H1 (cell line): ENCODE results near the gene HOXA11. TPM values are rescaled to one million over a fixed set of nuclear protein-coding genes. Genes with fewer than 3 reads are reported as not detected.

Source experiments
- CTCF ChIA-PET: fragments of 300-600 bp; sonication (Branson Sonifier 250); formaldehyde crosslinking; loops from one replicate; lab custom pipeline; 2021; ENCODE audit not compliant: partially characterized antibody; lab: Charles Lee
- POLR2A ChIA-PET: fragments of 300-600 bp; sonication (Branson Sonifier 250); formaldehyde crosslinking; loops from one replicate; lab custom pipeline; 2021; ENCODE audit warnings: inconsistent platforms; ENCODE audit not compliant: partially characterized antibody; lab: Charles Lee
- DNase-seq, 2 experiments: peaks; one replicate each; pipeline versions ENCODE4 v3.0.0 to v3.0.0-alpha.2; 2010 to 2022; ENCODE audit warnings: low spot score in 2 of 2, low read depth in 1 of 2, mixed read lengths in 1 of 2
- FAIRE-seq: peaks from 2 replicates; lab custom pipeline; 2011; peaks lifted over from hg19 to GRCh38; lab: Jason Lieb, UNC
- H2AFZ ChIP-seq: 2 replicates; pipeline ENCODE4 v1.8.1; 2012; ENCODE audit warnings: low read length, inconsistent platforms
- H2AK5ac ChIP-seq: 2 replicates; pipeline ENCODE4 v1.6.1; 2013; ENCODE audit warnings: low read depth, low read length
- H2BK120ac ChIP-seq: replicated peaks from 2 replicates; pipeline ENCODE3; 2013; ENCODE audit warnings: low read depth, low read length, inconsistent platforms
- H2BK12ac ChIP-seq: 2 replicates; pipeline ENCODE4 v1.6.1; 2013; ENCODE audit warnings: low read depth, low read length
- H2BK15ac ChIP-seq: 2 replicates; pipeline ENCODE4 v1.6.1; 2013; ENCODE audit warnings: low read length
- H2BK20ac ChIP-seq: 2 replicates; pipeline ENCODE4 v1.6.1; 2013; ENCODE audit warnings: low read length
- H2BK5ac ChIP-seq: 2 replicates; pipeline ENCODE4 v1.6.1; 2013; ENCODE audit warnings: low read depth, low read length
- H3K14ac ChIP-seq: 2 replicates; pipeline ENCODE4 v1.6.1; 2013; ENCODE audit warnings: inconsistent platforms; ENCODE audit not compliant: insufficient read length
- H3K18ac ChIP-seq: 2 replicates; pipeline ENCODE4 v1.6.1; 2013; ENCODE audit warnings: low read length; ENCODE audit errors: extremely low read depth
- H3K23ac ChIP-seq: 2 replicates; pipeline ENCODE4 v1.6.1; 2013; ENCODE audit warnings: inconsistent platforms; ENCODE audit not compliant: insufficient read length
- H3K23me2 ChIP-seq: 2 replicates; pipeline ENCODE4 v1.6.1; 2013; ENCODE audit warnings: low read depth, low read length
- H3K27ac ChIP-seq: 2 replicates; pipeline ENCODE4 v1.6.1; 2011; ENCODE audit warnings: low read depth, low read length, inconsistent platforms
- H3K27me3 ChIP-seq, 4 experiments: replicated peaks in 1 of 4; 1 replicate in 1 of 4; 2 replicates in 3 of 4; pipeline versions ENCODE4 v1.6.1 to v1.8.1; 2011 to 2013; ENCODE audit warnings: low read length in 3 of 4, mild to moderate bottlenecking in 3 of 4, inconsistent platforms in 2 of 4, mixed read lengths in 2 of 4, moderate library complexity in 1 of 4; ENCODE audit not compliant: control insufficient read depth in 3 of 4, insufficient read depth in 3 of 4; ENCODE audit errors: extremely low read depth in 1 of 4
- H3K36me3 ChIP-seq, 4 experiments: 2 replicates each; pipeline versions ENCODE4 v1.6.1 to v1.8.1; 2011 to 2013; ENCODE audit warnings: mild to moderate bottlenecking in 4 of 4, low read length in 3 of 4, moderate library complexity in 2 of 4, control low read depth in 1 of 4, inconsistent platforms in 1 of 4; ENCODE audit not compliant: insufficient read depth in 4 of 4, control insufficient read depth in 2 of 4
- H3K4ac ChIP-seq: replicated peaks from 2 replicates; pipeline ENCODE3; 2013; ENCODE audit warnings: low read length, low read depth, mixed read lengths, inconsistent platforms; ENCODE audit not compliant: insufficient read length
- H3K4me1 ChIP-seq, 4 experiments: replicated peaks in 1 of 4; 1 replicate in 1 of 4; 2 replicates in 3 of 4; pipeline versions ENCODE4 v1.6.1 to v1.8.1; 2011 to 2013; ENCODE audit warnings: low read length in 3 of 4, inconsistent platforms in 2 of 4, mixed read lengths in 1 of 4; ENCODE audit not compliant: insufficient read depth in 4 of 4, control insufficient read depth in 3 of 4
- H3K4me2 ChIP-seq, 2 experiments: 2 replicates each; pipeline versions ENCODE4 v1.6.1 to v1.8.1; 2011 to 2013; ENCODE audit warnings: low read depth in 2 of 2, low read length in 2 of 2, control low read depth in 1 of 2, inconsistent platforms in 1 of 2, mild to moderate bottlenecking in 1 of 2; ENCODE audit not compliant: insufficient read depth in 1 of 2
- H3K4me3 ChIP-seq, 4 experiments: fragments of 200-600, 300-600 bp in 1 of 4; sonication (generic), shearing (Covaris generic), sonication (Bioruptor Twin) in 1 of 4; 2 replicates each; pipeline versions ENCODE4 v1.5.1 to v1.8.1; 2011 to 2016; ENCODE audit warnings: low read length in 4 of 4, low read depth in 3 of 4, control low read depth in 2 of 4, inconsistent platforms in 2 of 4, mild to moderate bottlenecking in 2 of 4, mixed read lengths in 1 of 4, moderate library complexity in 1 of 4; ENCODE audit not compliant: insufficient read depth in 2 of 4; ENCODE audit errors: extremely low read depth in 1 of 4
- H3K56ac ChIP-seq: replicated peaks from 2 replicates; pipeline ENCODE3; 2013; ENCODE audit warnings: low read depth, mild to moderate bottlenecking, mixed read lengths, low read length, inconsistent platforms; ENCODE audit not compliant: insufficient read length
- H3K79me1 ChIP-seq: 2 replicates; pipeline ENCODE4 v1.6.1; 2013; ENCODE audit warnings: low read depth, low read length, control low read depth
- H3K79me2 ChIP-seq, 2 experiments: 2 replicates each; pipeline versions ENCODE4 v1.6.1 to v1.8.1; 2012 to 2013; ENCODE audit warnings: low read length in 2 of 2, mild to moderate bottlenecking in 2 of 2, inconsistent platforms in 1 of 2; ENCODE audit not compliant: insufficient read depth in 2 of 2, control insufficient read depth in 1 of 2
- H3K9ac ChIP-seq, 4 experiments: replicated peaks in 1 of 4; 1 replicate in 1 of 4; 2 replicates in 3 of 4; pipeline versions ENCODE4 v1.6.1 to v1.8.1; 2011 to 2013; ENCODE audit warnings: low read depth in 3 of 4, low read length in 3 of 4, control low read depth in 2 of 4, mild to moderate bottlenecking in 2 of 4, moderate library complexity in 2 of 4, inconsistent platforms in 1 of 4; ENCODE audit errors: extremely low read depth in 1 of 4
- H3K9me3 ChIP-seq, 2 experiments: 2 replicates each; pipeline versions ENCODE4 v1.6.1 to v1.8.1; 2012 to 2013; ENCODE audit warnings: mild to moderate bottlenecking in 2 of 2, moderate library complexity in 2 of 2, control low read depth in 1 of 2, inconsistent platforms in 1 of 2, low read depth in 1 of 2, low read length in 1 of 2, mixed read lengths in 1 of 2; ENCODE audit not compliant: insufficient read depth in 2 of 2
- H4K20me1 ChIP-seq, 2 experiments: replicated peaks in 1 of 2; 2 replicates each; pipeline versions ENCODE3 to v1.8.1; 2011 to 2013; ENCODE audit warnings: inconsistent platforms in 2 of 2, low read length in 2 of 2, mild to moderate bottlenecking in 1 of 2; ENCODE audit not compliant: insufficient read depth in 2 of 2, control insufficient read depth in 1 of 2
- H4K5ac ChIP-seq: 2 replicates; pipeline ENCODE4 v1.6.1; 2013; ENCODE audit warnings: low read length, low read depth, mixed read lengths, inconsistent platforms; ENCODE audit not compliant: insufficient read length
- H4K8ac ChIP-seq: 2 replicates; pipeline ENCODE4 v1.8.0; 2013; ENCODE audit warnings: mild to moderate bottlenecking, moderate library complexity, low read length, inconsistent platforms; ENCODE audit not compliant: insufficient read depth; ENCODE audit errors: extremely low read depth
- H4K91ac ChIP-seq: replicated peaks from 2 replicates; pipeline ENCODE3; 2013; ENCODE audit warnings: low read length, mixed read lengths, inconsistent platforms; ENCODE audit not compliant: insufficient read length
- CBX8 ChIP-seq: fragments of 300-800, 300-1000 bp; sonication (generic); IDR thresholded peaks from 2 replicates; pipeline ENCODE4 v1.7.1; 2016; ENCODE audit warnings: low read depth, low read length, borderline replicate concordance
- CHD2 ChIP-seq: IDR thresholded peaks from 2 replicates; pipeline ENCODE4 v1.6.1; 2012; ENCODE audit warnings: low read length, improper control_type of control experiment
- POU5F1 ChIP-seq: IDR thresholded peaks from 2 replicates; pipeline ENCODE4 v1.6.1; 2011; ENCODE audit warnings: low read depth, mild to moderate bottlenecking, low read length, moderate library complexity
- RNF2 ChIP-seq: fragments of 200-900, 300-1000 bp; sonication (generic); IDR thresholded peaks from 2 replicates; pipeline ENCODE4 v1.7.1; 2016; ENCODE audit warnings: borderline replicate concordance, low read depth, mild to moderate bottlenecking, antibody characterized with exemption, low read length; ENCODE audit not compliant: poor library complexity, severe bottlenecking; ENCODE audit errors: missing control alignments
- SIRT6 ChIP-seq: IDR thresholded peaks from one replicate; pipeline ENCODE4 v1.7.1; 2012; ENCODE audit warnings: low read length, inconsistent platforms
- WGBS, 2 experiments: shearing (Covaris generic) in 1 of 2; methylation state at CpG; one replicate each; pipeline versions ENCODE4 v1.1.6 to v1.1.7; 2013 to 2015; ENCODE audit warnings: low lambda C conversion rate in 2 of 2, mixed read lengths in 2 of 2, inconsistent platforms in 1 of 2, low coverage in 1 of 2, missing lambda C conversion rate in 1 of 2; ENCODE audit not compliant: insufficient replicate concordance in 2 of 2, insufficient coverage in 1 of 2, insufficient read length in 1 of 2; ENCODE audit errors: extremely low coverage in 1 of 2, missing lambda C conversion rate in 1 of 2; 5-methylcytosine and 5-hydroxymethylcytosine counted together
- polyA plus RNA-seq, 7 experiments: library from polyadenylated mRNA; depleted of rRNA in 3 of 7; stranded (reverse) in 5 of 7; unstranded in 2 of 7; fragments of >200 nt in 5 of 7; fragments of 200-250 nt in 2 of 7; gene quantifications; 1 replicate in 5 of 7; 2 replicates in 1 of 7; 4 replicates in 1 of 7; pipeline versions ENCODE4 v1.2.1 to v1.2.3, GENCODE V29; 2011 to 2013; ENCODE audit warnings: missing spikeins in 2 of 7, mixed read lengths in 2 of 7
- total RNA-seq: library from RNA; stranded (reverse); fragmentation: NEBNext Ultra II Directional; extraction: Animal tissue kit (Norgen Biotek cat#: 25700); gene quantifications from 2 replicates; pipeline ENCODE4 v1.2.1, GENCODE V29; 2021
- TF ChIP-seq, protein P1 (sequence below): IDR thresholded peaks from 2 replicates; pipeline ENCODE4 v1.6.1; 2012; ENCODE audit warnings: inconsistent platforms

The HOXA11 gene
- total and polyA plus RNA-seq, 2 of the 8 experiments (the other 6 are each of a cell fraction or from before 2014, with no cell fraction given), result not detected

DNA sequence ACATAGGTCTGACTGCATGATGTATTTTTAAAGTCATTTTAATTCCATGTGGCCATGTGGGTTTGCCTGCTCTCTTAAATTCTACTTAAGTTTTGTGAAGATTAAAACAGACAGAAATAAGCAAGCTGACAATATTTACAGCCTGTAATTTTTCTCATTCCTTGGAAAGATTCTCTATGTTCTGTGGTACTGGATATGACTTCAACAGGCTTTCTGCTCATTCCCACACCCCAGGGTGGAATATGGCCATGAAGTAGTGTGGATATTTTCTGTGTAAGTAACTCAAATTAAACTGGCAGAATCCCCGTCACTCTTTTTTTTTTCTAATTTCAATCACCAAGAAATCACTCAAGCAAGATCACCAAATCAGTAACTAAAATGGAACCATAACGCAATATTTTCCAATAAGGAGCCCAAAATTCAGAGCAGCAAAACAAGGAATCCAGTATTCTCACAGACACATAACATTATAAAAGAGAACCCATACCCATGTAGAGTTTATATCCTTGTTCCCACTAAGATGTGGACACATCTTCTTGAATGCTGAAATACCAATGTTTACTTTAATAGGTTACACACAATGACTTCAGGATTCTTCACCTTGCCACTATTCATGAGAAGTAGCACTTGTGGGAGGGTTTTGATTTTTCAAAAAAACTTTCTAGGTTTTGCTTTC is 47.3 kb downstream of the HOXA11 start:
- no peak overlapping the region for H2BK20ac ChIP-seq
- H3K14ac ChIP-seq, result no peak overlapping the region
- no peak for TF ChIP-seq POU5F1
- TF ChIP-seq, protein P1, sequence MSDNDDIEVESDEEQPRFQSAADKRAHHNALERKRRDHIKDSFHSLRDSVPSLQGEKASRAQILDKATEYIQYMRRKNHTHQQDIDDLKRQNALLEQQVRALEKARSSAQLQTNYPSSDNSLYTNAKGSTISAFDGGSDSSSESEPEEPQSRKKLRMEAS, result no peak
- TF ChIP-seq RNF2, result no peak
- no peak for TF ChIP-seq CHD2
- peak; percentile 48 for TF ChIP-seq CBX8
- TF ChIP-seq SIRT6, result no peak
- H3K27me3 ChIP-seq, result peaks cover 97 to 100% (median 100%) of the 10 kb centered on the region in 4 experiments
- H3K23ac ChIP-seq, result no peak overlapping the region
- no peaks in the 10 kb centered on the region for H3K79me1 ChIP-seq
- no peak overlapping the region for H2BK5ac ChIP-seq
- 64% methylated on average over 2 of the region's 2 CpGs; no CpG with 5 or more reads in 1 of the 2 experiments for WGBS, 2 experiments
- no peak overlapping the region for H3K18ac ChIP-seq
- H3K4me2 ChIP-seq, result no peak overlapping the region
- CTCF ChIA-PET, result no interaction called here
- peaks cover 1% of the 10 kb centered on the region; the same call in 1 of the 2 replicates for H3K23me2 ChIP-seq
- no peak overlapping the region for H2AFZ ChIP-seq
- H3K4ac ChIP-seq, result no peak overlapping the region
- no peak overlapping the region for H2AK5ac ChIP-seq
- peaks cover 17 to 22% of the 10 kb centered on the region in 2 experiments for H4K20me1 ChIP-seq
- H3K56ac ChIP-seq, result no peak overlapping the region
- no peak overlapping the region for H4K91ac ChIP-seq
- FAIRE-seq (no peak), DNase-seq (no peak)
- H3K9me3 ChIP-seq, result no peaks in the 10 kb centered on the region
- H3K4me3 ChIP-seq, result no peak overlapping the region
- H2BK12ac ChIP-seq, result no peak overlapping the region
- no peak overlapping the region for H2BK15ac ChIP-seq
- no peak overlapping the region for H3K9ac ChIP-seq
- H3K79me2 ChIP-seq, result no peaks in the 10 kb centered on the region
- H4K5ac ChIP-seq, result no peak overlapping the region
- no peak overlapping the region for H2BK120ac ChIP-seq
- H3K36me3 ChIP-seq, result peaks cover 0 to 5% (median 0%) of the 10 kb centered on the region in 4 experiments; a peak in 1 of 8 replicates
- POLR2A ChIA-PET, result no interaction called here
- peaks cover 0 to 5% (median 2%) of the 10 kb centered on the region in 4 experiments; a peak in 4 of 7 replicates for H3K4me1 ChIP-seq
- no peak overlapping the region for H4K8ac ChIP-seq
- no peak overlapping the region for H3K27ac ChIP-seq
